HG03558 (cell line): Measurements from ENCODE around the gene CLPSL1.
"Not testable (repeated sequence)": the region's sequence is repeated elsewhere in the genome, so short reads cannot be mapped to it uniquely, and the experiment has no call there.

Experiments
- ATAC-seq: cut with Tn5 transposase; IDR thresholded peaks from one replicate; pipeline ENCODE4 v1.9.1; 2021; ENCODE audit warnings: moderate number of reproducible peaks; ENCODE audit not compliant: unreplicated experiment; ENCODE audit errors: extremely low read depth

Gene CLPSL1

GRCh38 chr6:35780719-35781118 lies at the start of gene CLPSL1:
Gene CLPSL1, plus strand, starts transcription at chr6:35781019. Its CDS starts 92 bp downstream, at chr6:35781111.
- ATAC-seq = no peak

DNA sequence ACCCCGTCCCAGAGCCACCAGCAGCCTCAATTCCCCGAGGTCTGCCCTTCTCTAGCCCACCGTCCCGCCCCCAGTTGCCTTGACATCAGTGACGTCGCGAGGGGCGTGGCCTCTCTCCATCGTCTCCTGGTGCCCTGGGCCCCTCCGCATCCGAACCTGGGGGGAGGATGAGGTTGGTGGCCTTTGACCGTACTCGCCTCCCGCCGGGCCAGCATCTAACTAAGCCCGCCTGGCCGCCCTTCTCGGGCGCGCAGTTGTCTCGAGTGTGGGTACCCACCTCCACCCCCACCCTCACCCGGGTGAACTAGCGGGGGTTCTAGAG lies 49.4 kb upstream of the CLPSL1 start:
- ATAC-seq = no peak

GRCh38 chr6:35731736-35732532 lies 48.9 kb upstream of the CLPSL1 start:
- ATAC-seq = no peak

DNA sequence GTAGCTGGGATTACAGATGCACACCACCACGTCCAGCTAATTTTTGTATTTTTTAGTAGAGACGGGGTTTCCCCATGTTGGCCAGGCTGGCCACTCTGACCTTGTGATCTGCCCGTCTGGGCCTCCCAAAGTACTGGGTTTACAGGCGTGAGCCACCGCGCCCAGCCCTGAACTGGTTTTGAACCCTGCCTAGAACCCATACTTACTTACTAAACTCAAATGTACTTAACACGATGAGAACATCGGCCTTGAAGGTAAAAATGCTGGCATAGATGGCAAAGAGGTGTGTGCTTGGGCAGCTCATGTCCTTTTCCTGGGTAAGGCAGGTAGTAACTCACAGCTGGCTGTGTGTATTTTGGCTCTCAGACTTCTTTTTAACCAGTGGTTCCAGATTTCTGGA lies 47.2 kb upstream of the CLPSL1 start:
- ATAC-seq = no peak

DNA sequence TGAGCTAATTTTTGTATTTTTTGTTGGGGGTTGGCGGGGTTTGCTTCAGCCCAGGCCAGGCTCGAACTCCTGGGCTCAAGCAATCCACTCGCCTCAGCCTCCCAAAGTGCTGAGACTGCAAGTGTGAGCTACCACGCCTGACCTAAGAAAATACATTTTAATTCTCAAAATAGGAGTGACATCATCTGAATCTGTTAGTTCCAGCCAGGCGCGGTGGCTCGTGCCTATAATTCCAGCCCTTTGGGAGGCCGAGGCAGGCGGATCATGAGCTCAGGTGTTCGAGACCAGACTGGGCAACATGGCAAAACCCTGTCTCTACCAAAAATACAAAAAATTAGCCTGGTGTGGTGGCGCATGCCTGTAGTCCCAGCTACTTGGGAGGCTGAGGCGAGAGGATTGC lies 46.5 kb upstream of the CLPSL1 start:
- ATAC-seq = not testable (repeated sequence)

- ATAC-seq = no peak
These were observed 45.4 kb upstream of the CLPSL1 start for GRCh38 chr6:35735452-35735851.

DNA sequence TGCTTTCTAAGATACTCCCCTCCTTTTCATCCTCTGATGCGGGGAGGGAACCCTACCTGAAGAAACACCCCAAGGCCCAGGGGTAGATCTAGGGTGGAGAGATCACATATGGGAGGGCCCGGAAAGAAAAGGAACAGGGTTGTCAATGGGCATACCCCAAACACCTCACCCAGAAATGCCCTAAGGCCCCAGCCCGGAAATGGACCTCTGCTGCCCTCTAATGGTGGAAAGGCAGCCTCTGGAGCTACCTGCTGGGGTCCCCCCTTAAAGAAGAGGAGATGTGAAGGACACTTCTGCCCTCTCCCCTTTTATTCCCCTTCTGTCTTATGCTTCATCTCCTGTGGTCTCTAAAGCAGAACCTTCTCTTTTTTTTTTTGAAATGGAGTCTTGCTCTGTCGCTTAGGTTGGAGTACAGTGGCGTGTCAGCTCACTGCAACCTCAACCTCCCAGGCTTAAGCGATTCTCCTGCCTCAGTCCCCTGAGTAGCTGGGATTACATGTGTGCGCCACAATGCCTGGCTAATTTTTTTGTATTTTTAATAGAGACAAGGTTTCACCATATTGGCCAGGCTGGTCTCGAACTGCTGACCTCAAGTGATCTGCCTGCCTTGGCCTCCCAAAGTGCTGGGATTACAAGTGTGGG lies 44.4 kb upstream of the CLPSL1 start:
- no peak for ATAC-seq

DNA sequence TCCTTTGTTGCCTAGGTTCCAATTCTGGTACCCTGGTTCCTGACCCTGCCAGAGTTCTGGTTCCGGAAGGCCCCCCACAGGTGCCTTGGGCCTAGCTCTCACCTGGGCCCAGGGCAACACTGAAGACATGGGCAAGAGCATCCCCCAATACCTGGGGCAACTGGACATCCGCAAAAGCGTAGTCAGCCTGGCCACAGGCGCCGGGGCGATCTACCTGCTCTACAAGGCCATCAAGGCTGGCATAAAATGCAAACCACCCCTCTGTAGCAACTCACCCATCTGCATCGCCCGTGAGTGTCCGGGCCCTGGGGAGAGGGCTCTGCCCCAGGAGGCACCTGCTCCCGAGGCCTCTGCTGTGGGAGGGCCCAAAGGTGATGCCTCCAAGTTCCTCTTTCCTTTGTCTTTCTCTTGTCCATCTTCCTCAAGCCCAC lies 43.8 kb upstream of the CLPSL1 start, which contains the start of gene ARMC12:
TSS of gene ARMC12 (plus strand) at position 51 of the 431 bp plus-strand sequence. CDS start at position 128, 77 bp downstream.
- no peak for ATAC-seq

DNA sequence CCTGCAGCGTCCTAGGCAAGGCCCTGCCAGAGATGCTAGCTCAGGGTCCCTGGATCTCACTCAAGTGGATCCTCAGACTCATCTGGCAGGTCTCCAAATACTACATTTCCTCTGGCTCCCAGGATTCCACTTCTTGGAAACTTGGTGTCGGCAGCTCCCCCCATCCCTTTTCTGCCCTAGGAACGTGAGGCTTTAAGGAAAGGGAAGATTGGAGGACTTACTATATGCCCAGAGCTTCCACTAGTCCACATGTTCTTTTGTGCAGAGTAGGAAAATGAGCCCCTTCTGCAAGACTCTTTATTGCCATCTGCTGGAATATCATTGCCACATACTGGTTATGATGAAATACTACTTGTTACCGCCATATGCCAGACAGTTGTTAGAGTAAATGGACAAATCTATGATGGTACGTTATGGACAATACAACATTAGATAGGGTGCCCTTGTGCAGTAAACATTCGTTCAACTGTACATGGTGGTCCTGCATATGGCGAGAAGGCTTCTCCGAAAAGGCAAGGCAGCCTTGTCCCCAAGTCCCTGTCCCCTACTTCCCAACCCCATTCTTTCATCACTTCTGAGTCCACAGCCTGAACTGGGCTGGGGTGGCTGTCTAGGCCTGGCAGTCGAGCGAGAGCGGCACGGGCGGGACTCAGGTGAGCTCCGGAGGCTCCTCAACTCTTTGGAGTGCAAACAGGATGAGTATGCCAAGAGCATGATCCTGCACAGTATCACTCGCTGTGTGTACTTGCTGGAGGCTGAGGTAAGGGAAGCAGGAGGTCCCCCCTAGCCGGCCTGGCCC lies 43.2 kb upstream of the CLPSL1 start:
- ATAC-seq = no peak

DNA sequence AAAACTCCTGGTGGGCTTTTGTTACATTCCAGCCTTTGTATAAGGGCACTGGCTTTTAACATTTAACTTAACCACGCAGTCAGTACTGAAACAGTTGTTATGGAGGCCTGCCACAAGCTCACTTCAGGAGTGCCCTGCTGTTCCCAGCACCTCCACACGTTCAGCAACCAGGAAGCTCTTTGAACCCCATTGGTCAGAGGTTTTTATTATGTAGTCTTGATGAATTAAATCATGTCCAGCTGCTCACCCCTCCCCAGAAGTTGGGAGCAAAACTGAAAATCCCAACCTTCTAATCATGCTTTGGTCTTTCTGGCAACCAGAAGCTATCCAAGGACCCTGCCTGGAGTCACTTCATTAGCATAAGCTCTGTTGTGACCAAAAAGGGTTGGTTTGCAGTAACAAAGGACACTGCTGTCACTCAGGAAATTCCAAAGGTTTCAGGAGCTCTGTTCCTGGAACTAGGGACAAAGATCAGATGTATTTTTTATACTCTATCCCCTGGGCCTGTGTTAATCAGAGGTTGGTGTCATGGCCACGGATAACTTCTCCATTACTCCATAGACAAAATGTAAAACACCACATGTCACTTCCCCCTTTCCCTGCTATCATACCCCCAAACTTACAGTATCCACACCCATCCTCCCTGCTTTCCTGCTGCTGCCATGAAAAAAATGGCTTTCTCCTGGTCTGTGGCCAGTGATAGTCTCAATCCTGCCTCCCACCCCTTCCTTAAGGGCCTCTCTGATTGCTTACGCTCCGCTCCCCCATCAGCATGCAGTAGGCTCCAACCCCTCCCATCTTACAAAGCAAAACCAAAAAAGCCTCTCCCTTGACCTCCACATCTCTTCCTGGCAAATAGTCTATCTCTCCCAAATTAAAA lies 40.9 kb upstream of the CLPSL1 start:
- ATAC-seq = no peak

GRCh38 chr6:35742842-35743241 lies 38.0 kb upstream of the CLPSL1 start:
- no peak for ATAC-seq

GRCh38 chr6:35745509-35745908 lies 35.3 kb upstream of the CLPSL1 start:
- no peak for ATAC-seq

- no peak for ATAC-seq
These were observed 34.3 kb upstream of the CLPSL1 start for GRCh38 chr6:35746516-35746915.

- ATAC-seq = no peak
These were observed 32.9 kb upstream of the CLPSL1 start for GRCh38 chr6:35747877-35748276.

- ATAC-seq = no peak
These were observed 30.3 kb upstream of the CLPSL1 start for GRCh38 chr6:35750557-35750956.

- ATAC-seq = no peak
These were observed 29.2 kb upstream of the CLPSL1 start for GRCh38 chr6:35751594-35751993.

DNA sequence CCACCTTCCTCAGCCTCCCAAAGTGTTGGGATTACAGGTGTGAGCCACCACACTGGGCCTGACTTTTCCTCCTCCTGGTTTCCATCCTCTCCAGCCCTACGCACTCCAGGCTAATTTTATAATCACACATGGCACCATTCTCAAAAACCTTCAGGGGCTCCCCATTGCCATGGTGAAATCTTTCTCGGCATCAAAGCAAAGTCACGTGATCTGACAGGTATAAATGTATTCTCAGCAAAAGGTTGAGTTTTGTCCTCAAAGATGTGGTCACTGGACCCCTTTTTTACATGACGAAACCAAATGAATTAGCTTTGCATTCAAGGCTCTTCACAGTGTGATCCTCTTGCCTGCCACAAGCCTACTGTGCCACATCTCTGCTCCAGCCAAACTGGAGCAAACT lies 28.5 kb upstream of the CLPSL1 start:
- no peak for ATAC-seq

GRCh38 chr6:35754452-35755277 lies 26.2 kb upstream of the CLPSL1 start:
- ATAC-seq = no peak

- no peak for ATAC-seq
These were observed 25.4 kb upstream of the CLPSL1 start for GRCh38 chr6:35755278-35755924.
